Ishikawa (cell line): ENCODE data around the gene VPS25.

ENCODE experiments used
- CREB1 ChIP-seq: IDR thresholded peaks from 2 replicates; pipeline ENCODE4 v1.6.1; 2012; ENCODE audit warnings: low read depth
- EP300 ChIP-seq: IDR thresholded peaks from 2 replicates; pipeline ENCODE4 v1.6.1; 2012; ENCODE audit warnings: borderline replicate concordance
- MAX ChIP-seq: IDR thresholded peaks from 2 replicates; pipeline ENCODE4 v1.6.1; 2012
- TAF1 ChIP-seq: IDR thresholded peaks from 2 replicates; pipeline ENCODE4 v1.6.1; 2012; ENCODE audit warnings: low read depth, mild to moderate bottlenecking
- USF1 ChIP-seq: IDR thresholded peaks from 2 replicates; pipeline ENCODE4 v1.6.1; 2012

- no peak for TF ChIP-seq EP300
- TF ChIP-seq MAX = no peak
- no peak for TF ChIP-seq USF1
- TF ChIP-seq TAF1 = no peak
- no peak for TF ChIP-seq CREB1
Measured at GRCh38 chr17:42743595-42744282, 29.5 kb upstream of the VPS25 start.
